ENCODE measurements around the gene TCTN2.

GRCh38 chr12:123741937-123742572 lies 71.1 kb downstream of the TCTN2 start:
- TF ChIP-seq CTCF (IDR thresholded peaks at IDR 0.05) (no peak), POLR2A (IDR thresholded peaks at IDR 0.05; ENCODE audit: low read depth) (no peak), EP300 (IDR thresholded peaks at IDR 0.05) (no peak)
